Measurements from ENCODE around the gene GRIK4. TPM values are rescaled to one million over a fixed set of nuclear protein-coding genes. Genes with fewer than 3 reads are reported as not detected.

The GRIK4 gene
- total and polyA plus RNA-seq, 2 donors (not counting 1 experiment from before 2014, with no cell fraction given) = 0.12 to 0.27 TPM

DNA sequence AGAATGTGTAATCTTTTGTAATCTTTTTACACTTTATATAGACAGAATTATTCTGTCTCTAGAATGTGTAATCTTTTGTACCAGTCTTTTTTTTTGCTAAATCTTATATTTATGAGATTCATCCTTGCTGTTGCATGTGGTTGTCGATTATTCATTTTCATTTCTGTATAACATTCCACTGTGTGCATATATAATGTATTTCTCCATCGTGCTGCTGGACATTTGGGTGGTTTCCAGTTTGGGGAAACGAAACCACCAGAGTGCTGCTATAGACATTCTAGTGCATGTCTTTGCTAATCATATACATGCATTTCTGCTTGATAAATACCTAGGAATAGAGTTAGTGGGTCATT, 146.5 kb downstream of the GRIK4 start:
- Histone ChIP-seq H3K9ac (ENCODE audit: low read length) (no peak overlapping the region), H3K9me3 (ENCODE audit: control extremely low read depth in 1 of 3, control insufficient read depth in 2 of 3, insufficient read depth in 1 of 3, low read length in 2 of 3) (no peaks in the 10 kb centered on the region), H2AFZ (ENCODE audit: insufficient read depth, low read depth, low read length, poor library complexity, severe bottlenecking) (no peak overlapping the region), H3K36me3 (replicated peaks in 1 of 2; ENCODE audit: control extremely low read depth in 1 of 2, control insufficient read depth in 1 of 2, extremely low read depth in 1 of 2, insufficient read depth in 2 of 2, low read length in 1 of 2) (no peaks in the 10 kb centered on the region), H3K27me3 (replicated peaks in 1 of 4; ENCODE audit: control extremely low read depth in 1 of 4, control insufficient read depth in 3 of 4, insufficient read depth in 4 of 4, low read length in 3 of 4) (peaks cover 0 to 3% (median 0%) of the 10 kb centered on the region in 4 experiments), H3K27ac (ENCODE audit: low read length in 2 of 2) (no peak overlapping the region), H3K79me2 (ENCODE audit: control insufficient read depth, insufficient read depth, low read length) (no peaks in the 10 kb centered on the region), H4K20me1 (ENCODE audit: control insufficient read depth, insufficient read depth, low read length, poor library complexity, severe bottlenecking) (no peaks in the 10 kb centered on the region), H3K4me2 (replicated peaks; ENCODE audit: low read depth, low read length, poor library complexity, severe bottlenecking) (no peak overlapping the region), H3K4me1 (ENCODE audit: control insufficient read depth in 2 of 2, insufficient read depth in 2 of 2, low read length in 2 of 2) (peaks cover 3 to 6% of the 10 kb centered on the region in 2 donors), H3K4me3 (ENCODE audit: control extremely low read depth in 1 of 5, extremely low read depth in 1 of 5, insufficient read depth in 1 of 5, low read depth in 2 of 5, low read length in 4 of 5) (no peak overlapping the region)
- DNase-seq (peak; percentile 32), ATAC-seq (ENCODE audit: low read depth) (no peak)
- Mint-ChIP-seq H3K27me3 (peaks cover 15% of the 10 kb centered on the region), H3K4me1 (peaks cover 14% of the 10 kb centered on the region), H3K27ac (no peak overlapping the region), H3K9me3 (ENCODE audit: insufficient read depth) (no peaks in the 10 kb centered on the region), H3K4me3 (no peak overlapping the region)
- ChIA-PET CTCF (no interaction called here), POLR2A (no interaction called here)
- TF ChIP-seq, protein P1, sequence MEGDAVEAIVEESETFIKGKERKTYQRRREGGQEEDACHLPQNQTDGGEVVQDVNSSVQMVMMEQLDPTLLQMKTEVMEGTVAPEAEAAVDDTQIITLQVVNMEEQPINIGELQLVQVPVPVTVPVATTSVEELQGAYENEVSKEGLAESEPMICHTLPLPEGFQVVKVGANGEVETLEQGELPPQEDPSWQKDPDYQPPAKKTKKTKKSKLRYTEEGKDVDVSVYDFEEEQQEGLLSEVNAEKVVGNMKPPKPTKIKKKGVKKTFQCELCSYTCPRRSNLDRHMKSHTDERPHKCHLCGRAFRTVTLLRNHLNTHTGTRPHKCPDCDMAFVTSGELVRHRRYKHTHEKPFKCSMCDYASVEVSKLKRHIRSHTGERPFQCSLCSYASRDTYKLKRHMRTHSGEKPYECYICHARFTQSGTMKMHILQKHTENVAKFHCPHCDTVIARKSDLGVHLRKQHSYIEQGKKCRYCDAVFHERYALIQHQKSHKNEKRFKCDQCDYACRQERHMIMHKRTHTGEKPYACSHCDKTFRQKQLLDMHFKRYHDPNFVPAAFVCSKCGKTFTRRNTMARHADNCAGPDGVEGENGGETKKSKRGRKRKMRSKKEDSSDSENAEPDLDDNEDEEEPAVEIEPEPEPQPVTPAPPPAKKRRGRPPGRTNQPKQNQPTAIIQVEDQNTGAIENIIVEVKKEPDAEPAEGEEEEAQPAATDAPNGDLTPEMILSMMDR (IDR thresholded peaks at IDR 0.05) = no peak
- TF ChIP-seq EZH2 (IDR thresholded peaks at IDR 0.05; ENCODE audit: borderline replicate concordance, insufficient read depth, low read depth, low read length, poor library complexity, severe bottlenecking) = no peak
- no CpG with 5 or more reads among the region's 3 CpGs for WGBS (ENCODE audit: insufficient coverage)
- intact Hi-C loops (cut with micrococcal nuclease) = no loop called here

DNA sequence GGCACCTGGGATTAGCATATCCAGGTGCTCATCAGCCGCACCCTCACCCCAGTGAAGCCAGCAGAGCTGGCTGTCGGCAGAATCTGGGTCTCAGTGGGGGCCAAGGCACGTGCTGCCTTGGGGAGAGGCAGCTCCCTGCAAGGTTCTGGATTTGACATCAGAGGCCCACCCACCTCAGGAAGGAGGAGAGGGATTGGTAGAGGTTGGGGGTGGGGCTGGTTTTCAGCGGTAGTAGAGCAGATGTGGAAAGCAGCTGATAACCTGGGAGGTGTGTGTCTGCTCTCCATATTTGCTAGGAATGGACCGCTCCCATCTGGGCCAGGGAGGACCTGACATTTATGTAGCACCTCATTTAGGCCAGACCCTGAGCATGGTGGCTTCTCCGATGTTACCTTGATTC, 147.5 kb downstream of the GRIK4 start:
- no peak overlapping the region for H3K27ac ChIP-seq (ENCODE audit: low read length in 2 of 2)
- ATAC-seq (ENCODE audit: low read depth) (no peak), DNase-seq (no peak)
- no peak overlapping the region for H3K27ac Mint-ChIP-seq
- H3K9me3 ChIP-seq (ENCODE audit: control extremely low read depth in 1 of 3, control insufficient read depth in 2 of 3, insufficient read depth in 1 of 3, low read length in 2 of 3) = no peaks in the 10 kb centered on the region
- no peak overlapping the region for H3K4me3 Mint-ChIP-seq
- peaks cover 25% of the 10 kb centered on the region for H3K27me3 Mint-ChIP-seq
- H3K4me1 Mint-ChIP-seq = peaks cover 14% of the 10 kb centered on the region
- no peak overlapping the region for H2AFZ ChIP-seq (ENCODE audit: insufficient read depth, low read depth, low read length, poor library complexity, severe bottlenecking)
- no peak overlapping the region for H3K9ac ChIP-seq (ENCODE audit: low read length)
- no peaks in the 10 kb centered on the region for H3K9me3 Mint-ChIP-seq (ENCODE audit: insufficient read depth)
- H3K79me2 ChIP-seq (ENCODE audit: control insufficient read depth, insufficient read depth, low read length) = no peaks in the 10 kb centered on the region
- 97% methylated on average over 6 of the region's 6 CpGs for WGBS (ENCODE audit: insufficient coverage)
- ChIA-PET POLR2A (no interaction called here), CTCF (interaction anchor here (1.2 kb wide), 1 partner anchor 10 kb away, joined by 3 read pairs; no protein-coding TSS in a partner anchor)
- peaks cover 0 to 3% (median 0%) of the 10 kb centered on the region in 4 experiments for H3K27me3 ChIP-seq (replicated peaks in 1 of 4; ENCODE audit: control extremely low read depth in 1 of 4, control insufficient read depth in 3 of 4, insufficient read depth in 4 of 4, low read length in 3 of 4)
- no peaks in the 10 kb centered on the region for H4K20me1 ChIP-seq (ENCODE audit: control insufficient read depth, insufficient read depth, low read length, poor library complexity, severe bottlenecking)
- H3K36me3 ChIP-seq (replicated peaks in 1 of 2; ENCODE audit: control extremely low read depth in 1 of 2, control insufficient read depth in 1 of 2, extremely low read depth in 1 of 2, insufficient read depth in 2 of 2, low read length in 1 of 2) = no peaks in the 10 kb centered on the region
- TF ChIP-seq, protein P1 (IDR thresholded peaks at IDR 0.05) = no peak
- TF ChIP-seq EZH2 (IDR thresholded peaks at IDR 0.05; ENCODE audit: borderline replicate concordance, insufficient read depth, low read depth, low read length, poor library complexity, severe bottlenecking) = no peak
- H3K4me2 ChIP-seq (replicated peaks; ENCODE audit: low read depth, low read length, poor library complexity, severe bottlenecking) = no peak overlapping the region
- peaks cover 3 to 6% of the 10 kb centered on the region in 2 donors for H3K4me1 ChIP-seq (ENCODE audit: control insufficient read depth in 2 of 2, insufficient read depth in 2 of 2, low read length in 2 of 2)
- H3K4me3 ChIP-seq (ENCODE audit: control extremely low read depth in 1 of 5, extremely low read depth in 1 of 5, insufficient read depth in 1 of 5, low read depth in 2 of 5, low read length in 4 of 5) = no peak overlapping the region
- intact Hi-C loops (cut with micrococcal nuclease) = no loop called here
